Stimulated activated CD4-positive, alpha-beta T cell treated with anti-CD3 and anti-CD28 coated beads, Interleukin-15, amount 100 ng/mL, for 48 hours (primary cell): Measurements from ENCODE around the gene ASB12.
"Not testable (repeated sequence)": the region's sequence is repeated elsewhere in the genome, so short reads cannot be mapped to it uniquely, and the experiment has no call there.

Source experiments
- DNase-seq, 2 donors: peaks; one replicate each; pipeline ENCODE4 v3.0.0-alpha.2; 2020; ENCODE audit warnings: low read depth in 2 of 2

ASB12 gene, protein sequence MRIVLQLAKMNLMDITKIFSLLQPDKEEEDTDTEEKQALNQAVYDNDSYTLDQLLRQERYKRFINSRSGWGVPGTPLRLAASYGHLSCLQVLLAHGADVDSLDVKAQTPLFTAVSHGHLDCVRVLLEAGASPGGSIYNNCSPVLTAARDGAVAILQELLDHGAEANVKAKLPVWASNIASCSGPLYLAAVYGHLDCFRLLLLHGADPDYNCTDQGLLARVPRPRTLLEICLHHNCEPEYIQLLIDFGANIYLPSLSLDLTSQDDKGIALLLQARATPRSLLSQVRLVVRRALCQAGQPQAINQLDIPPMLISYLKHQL

DNA sequence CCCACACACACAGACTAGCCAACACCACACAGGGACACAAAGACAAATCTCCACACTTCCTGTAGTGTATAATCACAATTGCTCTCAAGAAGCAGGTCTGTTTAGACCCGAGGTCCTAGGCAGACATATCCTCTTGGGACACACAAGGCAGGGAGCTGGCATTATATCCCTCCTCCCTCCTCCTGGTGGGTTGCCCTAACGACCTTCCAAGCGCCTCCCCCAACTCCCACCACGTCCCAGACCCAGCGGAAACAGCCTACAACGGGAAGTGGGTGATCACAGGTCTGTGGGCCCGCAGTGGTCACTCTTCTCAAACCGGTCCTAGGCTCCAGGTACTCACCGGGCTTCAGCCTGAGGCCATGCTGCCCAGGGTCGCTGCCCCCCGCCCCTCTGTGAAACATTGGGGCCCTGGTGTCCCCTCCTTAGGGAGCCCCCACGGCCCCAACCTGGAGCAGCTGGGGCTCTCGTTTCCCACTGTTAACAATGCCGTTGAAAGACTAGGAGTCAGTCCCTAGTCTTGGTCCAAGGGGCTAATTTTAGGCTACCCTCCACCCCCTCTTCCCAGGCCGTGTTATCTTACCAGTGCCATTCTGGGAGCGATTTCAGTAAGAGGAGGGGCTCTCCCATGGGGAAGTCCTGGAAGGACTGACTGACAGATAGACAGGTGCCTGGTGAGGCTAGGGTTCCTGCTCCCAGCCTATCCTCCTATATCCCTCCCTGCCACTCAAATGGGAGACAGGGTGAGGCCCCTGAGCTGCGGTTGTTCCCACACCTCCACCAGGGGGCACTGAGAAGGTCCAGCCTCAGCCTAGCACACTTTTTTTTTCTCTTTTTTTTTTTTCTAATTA, at the start of gene ASB12:
Gene ASB12, minus strand, starts transcription at position 485 of the 848 bp plus-strand sequence. CDS start 4,957 bp downstream, outside the sequence.
- DNase-seq: no peak

DNA sequence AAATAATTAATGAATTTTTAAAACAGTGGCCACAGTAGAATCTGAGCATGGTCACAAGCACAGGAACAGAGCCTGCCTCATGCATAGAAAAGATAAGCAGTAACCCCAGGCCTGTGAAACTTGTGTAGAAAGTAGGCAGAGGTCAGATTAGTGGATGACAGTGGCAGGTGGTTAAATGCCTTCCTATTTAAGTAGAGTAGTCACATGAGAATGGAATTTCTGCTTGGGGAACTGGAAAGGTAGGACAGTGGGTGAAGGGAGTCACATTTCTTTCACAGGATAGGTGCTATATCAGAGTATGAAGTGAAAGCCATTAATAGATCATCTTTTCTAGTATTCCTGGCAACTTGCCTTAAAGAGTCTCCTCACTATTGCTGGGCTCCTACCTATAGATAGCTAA, 34.9 kb upstream of the ASB12 start:
- no peak for DNase-seq

DNA sequence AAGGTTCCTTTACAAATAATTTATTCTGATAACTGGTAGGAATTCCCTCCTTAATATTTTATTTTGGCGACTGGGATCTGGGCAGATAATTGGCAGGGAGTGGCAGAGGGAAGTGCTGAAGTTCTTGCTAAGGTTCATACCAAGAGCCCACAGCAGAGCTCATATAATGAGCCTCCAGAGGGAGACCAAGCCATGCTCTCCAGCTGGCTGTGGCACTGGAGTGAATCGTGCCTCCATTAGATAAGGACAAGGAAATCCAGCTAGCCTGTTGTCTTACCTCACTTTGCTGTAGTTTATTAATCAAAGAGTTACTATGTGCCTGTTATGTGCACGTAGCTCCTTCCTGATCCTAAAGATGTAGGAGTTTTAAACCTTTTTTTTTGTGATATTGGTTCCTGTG, 1.3 kb downstream of the ASB12 start:
- no peak for DNase-seq

DNA sequence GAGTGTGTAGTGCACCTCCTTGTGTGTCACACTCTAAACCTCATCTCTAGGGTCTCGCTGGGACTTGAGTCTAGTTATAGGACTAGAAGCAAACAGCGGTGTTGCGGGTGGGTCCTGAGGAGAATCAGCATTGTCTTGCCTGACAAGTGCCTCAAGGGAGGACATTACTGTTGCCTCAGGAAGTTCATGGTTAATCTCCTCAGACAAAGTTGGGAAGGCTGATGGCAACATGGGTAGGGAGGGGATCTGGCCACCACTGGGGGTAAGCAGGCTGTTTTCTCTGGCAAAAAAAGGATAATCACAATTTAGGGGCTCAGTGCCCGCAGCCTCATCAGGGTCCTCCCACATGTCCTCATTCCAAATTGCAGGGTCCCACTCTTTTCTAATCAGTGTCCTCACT, 12.4 kb downstream of the ASB12 start:
- no peak for DNase-seq

DNA sequence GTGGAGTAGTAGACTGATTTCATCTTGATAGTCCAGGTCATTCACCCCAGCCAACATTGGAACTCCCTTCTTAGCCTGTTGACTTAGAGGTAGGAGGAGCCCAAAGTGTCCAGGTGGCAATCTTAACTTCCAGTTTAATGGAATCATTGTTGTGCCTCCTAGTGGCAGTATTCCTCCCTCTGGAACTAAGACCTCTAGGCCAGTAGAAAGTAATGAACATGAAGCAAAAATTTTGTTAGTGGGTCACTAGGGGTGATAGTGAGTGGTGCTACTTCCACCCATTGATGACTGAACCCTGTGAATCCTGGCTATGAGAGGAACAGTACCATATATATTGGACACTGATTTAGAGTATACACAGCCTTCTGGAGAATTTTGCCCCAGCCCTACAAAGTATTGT, 16.4 kb downstream of the ASB12 start:
- not testable (repeated sequence) for DNase-seq

DNA sequence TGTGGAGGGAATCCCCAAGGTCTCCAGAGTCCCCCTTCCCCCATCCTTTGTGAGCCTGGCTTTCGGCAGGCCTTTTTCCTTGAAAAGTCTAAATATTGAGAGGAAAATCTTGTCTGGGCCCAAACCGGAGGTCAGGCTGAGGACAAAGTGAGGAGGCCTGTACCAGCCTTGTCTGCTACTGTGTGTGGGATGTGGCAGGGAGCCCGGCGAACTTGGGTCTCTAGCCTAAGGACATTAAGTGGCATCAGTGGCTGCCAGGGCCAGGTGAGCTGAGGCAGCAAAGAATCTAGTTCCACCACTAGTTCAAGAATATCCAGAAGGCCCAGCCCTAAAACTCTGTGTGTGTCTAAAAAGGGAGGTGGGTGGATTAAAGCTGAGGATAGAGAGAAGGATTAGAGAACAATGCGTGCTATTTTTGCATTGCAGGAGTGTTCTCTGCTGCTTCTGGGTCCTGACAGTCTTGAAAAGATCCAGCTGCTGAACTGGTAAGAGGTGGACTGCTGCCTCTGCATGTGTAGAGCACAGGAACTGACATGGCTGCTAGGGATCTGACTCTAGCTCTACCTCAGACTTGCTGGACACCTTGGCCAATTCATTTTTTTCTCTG, 23.7 kb downstream of the ASB12 start:
- no peak for DNase-seq

DNA sequence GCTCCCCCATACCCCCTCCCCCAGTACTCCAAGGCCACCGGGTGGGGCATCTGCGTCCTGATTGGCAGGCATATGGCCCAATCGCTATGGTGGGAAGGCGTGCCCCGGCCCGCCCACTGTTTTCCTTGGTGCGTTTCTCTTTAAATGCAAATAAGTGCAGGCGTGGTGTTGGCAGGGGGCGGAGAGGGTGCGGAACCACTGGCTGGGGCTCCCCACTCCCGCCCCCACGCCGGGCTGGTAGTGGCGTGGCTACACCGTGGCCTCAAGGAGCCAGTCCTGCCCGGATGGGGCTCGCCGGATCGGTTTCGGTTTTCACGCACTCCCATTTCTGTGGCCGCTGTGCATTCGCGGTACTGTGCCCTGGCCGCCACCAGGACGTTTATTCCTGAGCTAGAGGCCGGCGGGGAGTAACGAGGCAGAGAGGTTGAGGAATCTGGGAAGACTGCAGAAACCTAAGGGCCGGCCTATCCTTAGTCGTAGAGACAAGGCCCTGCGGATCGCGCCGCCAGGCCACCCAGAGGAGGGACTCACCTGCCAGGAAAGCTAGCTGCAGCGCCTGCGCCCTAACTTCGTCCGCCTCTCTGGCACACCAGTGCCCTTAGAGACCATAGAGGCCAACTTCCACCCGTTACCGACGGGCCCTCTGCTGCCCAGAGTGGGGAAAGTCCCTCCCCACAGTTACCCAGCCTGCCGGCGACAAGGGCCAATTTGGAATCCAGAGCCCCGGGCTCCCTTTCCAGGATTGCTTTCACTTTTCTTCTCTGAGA, 24.5 kb downstream of the ASB12 start:
- peak; percentile 70 to 74 for DNase-seq

DNA sequence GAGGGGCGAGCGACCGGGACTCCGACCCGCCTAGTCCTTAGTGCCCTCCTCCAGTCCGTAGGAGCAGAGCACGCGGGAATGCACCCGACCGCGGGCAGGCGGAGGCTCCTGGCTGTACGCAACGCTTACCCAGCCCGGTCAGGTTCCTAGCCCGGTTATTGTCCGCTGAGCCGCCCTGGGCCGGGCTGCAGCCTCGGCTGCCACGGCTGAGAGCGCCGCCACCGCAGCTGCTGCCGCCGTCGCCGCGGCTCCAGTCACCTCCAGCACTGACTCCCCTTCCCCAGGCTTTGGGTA, 25.0 kb downstream of the ASB12 start, which contains the start of gene AMER1:
Gene AMER1, minus strand, starts transcription at position 268 of the 294 bp plus-strand sequence. CDS start 12,422 bp downstream, outside the sequence.
- DNase-seq: no peak

DNA sequence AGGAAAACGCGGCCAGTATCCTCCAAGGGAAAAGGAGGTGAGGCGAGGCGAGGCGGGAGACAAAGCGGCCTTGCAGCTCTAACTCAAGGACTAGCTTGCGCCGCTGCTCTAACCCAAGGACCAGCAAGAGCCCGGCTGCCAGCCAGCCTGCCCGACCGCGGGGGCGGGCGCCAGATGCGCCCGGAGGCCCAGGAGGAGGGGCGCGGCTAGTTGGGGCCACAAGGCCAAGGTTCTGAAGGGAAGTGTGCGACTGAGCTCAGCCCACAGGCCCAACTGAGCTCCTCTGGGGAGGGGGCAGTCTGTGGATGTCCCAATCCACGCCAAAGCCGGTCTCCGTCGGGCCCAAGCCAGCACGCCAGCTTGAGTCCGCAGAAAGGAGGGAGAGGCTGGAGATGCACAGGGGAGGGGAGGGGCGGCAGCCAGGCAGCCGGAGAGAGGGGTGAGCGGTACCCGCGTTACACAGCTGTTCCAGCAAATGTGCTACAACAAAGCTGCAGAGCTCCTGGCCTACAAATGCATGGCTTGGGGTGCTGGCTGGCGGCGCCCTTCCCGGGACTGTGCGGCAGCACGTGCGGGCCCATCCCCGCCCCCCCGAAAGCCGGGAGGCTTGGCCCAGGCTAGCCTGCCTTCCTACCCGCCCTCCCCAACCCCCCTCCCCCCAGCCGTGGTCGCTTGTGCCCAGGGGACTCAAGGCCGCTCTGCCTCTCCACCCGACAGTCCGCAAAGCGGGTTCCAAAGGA, 25.5 kb downstream of the ASB12 start:
- peak in 1 of 2 donors; percentile 1 for DNase-seq

DNA sequence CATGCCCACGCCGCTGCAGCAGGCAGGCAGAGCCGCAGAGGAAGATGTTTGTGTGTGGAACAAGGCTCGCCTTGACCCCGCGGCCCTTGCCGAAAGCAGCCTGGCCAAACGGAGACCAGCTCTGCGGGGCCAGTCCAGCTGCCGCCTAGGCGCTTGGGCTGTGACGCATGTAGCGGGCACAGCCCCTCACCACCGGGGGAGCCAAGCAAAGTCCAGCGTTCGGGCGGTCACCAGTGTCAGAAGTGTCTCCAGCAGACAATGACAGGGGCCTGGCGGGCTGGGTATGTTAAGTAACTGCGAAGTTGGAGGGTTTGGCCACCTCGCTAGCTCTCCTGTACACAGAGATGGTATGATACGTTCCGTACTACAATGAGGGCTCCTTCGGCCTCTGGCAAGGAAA, 26.2 kb downstream of the ASB12 start:
- DNase-seq: no peak

DNA sequence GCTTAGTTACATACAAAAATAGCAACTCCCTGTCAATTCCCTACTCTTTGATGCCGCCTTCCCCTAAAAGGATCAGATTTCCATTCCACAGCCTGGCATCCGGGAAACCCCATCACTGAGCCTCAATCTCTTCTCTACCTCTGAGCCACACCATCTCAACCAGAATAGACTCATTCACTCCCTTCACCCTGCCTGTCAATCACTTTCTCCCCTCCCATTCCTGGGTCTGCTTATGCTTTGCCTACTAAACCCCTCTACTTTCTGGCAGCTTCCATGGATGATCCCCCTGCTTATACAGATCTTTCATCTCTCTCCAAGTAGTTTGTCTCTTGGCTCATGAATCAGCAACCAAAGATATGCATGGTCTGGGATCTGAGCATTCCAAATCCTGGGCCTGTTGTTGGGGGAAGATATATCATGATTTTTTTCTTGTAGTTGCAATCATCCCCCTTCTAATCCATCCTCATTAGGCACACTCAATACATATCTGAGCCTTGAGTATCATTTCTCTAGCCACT, 27.5 kb downstream of the ASB12 start:
- no peak for DNase-seq

DNA sequence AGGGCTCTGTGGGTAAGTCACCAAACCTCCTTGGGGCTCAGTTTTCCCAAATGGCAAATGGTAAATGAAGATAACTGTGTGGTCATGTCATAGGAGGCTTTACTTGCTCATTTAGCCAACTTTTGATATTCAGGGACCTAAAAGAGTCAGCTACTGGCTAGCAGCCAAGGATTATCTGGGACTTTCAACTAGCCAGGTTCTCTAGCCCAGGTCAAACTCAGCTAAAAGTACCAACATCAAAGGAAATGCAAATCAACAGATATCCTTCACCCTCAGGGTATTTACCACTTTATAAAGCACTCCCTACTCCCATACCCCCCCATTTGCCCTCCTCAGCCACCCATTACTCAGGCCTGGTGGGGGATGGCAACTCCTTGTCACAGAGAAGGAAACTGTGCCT, 32.4 kb downstream of the ASB12 start:
- DNase-seq: no peak

DNA sequence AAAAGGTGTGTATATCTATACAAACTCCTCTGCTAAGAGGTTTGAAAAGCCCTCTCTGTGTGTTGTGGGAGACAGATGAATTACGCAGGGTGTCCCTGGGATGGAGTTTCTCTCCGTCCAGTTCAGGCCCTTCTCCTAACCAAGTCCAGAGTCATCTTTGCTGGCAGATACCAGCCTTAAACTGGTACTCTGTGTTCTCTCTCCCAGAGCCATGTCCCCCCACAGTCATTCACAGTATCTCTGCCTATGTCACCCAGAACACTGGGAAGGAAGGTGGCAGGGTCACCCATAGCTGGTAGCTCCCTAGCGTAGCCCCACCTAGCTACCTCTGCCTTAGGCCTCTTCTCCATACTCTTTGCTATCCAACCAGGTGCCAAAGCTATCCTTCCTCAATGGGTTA, 33.8 kb downstream of the ASB12 start:
- no peak for DNase-seq

DNA sequence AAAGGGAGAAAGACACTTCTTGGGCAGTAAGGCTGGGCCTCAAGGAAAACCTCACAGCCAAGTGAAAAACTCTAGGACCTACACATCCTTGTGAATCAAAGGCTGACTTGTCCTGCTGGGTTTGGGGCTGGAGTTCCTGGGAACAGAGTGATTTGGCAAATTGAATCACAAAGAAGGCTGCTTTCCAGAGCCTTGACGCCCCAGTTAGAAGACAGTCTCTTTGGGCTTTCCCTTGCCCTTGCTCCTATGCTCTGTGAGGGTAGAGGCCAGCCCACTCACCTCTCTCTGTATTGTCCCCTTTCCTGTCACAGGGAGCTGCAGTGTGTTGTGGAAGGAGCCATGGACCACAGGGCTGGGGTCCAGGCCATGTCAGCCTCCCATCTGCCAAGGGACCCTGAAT, 34.5 kb downstream of the ASB12 start:
- DNase-seq: no peak

DNA sequence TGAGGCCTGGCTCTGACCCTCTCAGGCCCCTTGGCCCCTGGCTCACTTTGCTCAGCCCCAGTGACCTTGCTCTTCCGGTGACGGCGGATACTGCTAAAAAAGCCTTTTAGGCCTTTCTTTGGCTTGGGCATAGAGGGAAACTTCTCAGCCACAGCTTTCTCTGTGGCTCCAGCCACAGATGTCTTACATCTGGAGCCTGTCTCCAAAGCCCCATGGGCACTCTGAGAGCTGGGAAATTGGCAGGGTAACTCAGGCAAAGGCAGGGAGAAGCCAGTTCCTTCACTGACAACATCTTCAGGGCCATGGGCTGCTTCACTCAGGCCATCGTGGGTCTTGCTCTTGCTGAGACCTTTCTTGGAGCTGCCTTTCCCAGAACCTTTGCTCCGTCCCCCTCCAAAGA, 37.7 kb downstream of the ASB12 start:
- DNase-seq: no peak

DNA sequence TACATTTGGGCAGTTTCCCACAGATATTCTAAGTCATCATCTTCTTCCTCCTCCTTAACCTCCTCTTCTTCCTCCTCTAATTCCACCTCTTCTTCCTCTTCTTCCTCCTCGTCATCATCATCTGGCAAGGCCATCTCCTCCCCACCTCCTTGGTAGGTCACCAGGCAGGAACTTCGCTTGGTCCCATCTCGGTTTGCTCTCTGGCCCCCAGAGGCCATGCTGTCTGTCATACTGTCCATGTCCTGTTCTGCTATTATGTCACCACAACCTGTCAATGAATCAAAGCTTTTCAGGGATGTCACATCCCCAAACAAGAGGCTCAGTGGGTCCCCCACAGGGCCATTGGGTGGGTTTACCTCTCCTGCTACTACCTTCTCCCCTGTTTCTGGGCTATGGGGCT, 38.4 kb downstream of the ASB12 start:
- no peak for DNase-seq

DNA sequence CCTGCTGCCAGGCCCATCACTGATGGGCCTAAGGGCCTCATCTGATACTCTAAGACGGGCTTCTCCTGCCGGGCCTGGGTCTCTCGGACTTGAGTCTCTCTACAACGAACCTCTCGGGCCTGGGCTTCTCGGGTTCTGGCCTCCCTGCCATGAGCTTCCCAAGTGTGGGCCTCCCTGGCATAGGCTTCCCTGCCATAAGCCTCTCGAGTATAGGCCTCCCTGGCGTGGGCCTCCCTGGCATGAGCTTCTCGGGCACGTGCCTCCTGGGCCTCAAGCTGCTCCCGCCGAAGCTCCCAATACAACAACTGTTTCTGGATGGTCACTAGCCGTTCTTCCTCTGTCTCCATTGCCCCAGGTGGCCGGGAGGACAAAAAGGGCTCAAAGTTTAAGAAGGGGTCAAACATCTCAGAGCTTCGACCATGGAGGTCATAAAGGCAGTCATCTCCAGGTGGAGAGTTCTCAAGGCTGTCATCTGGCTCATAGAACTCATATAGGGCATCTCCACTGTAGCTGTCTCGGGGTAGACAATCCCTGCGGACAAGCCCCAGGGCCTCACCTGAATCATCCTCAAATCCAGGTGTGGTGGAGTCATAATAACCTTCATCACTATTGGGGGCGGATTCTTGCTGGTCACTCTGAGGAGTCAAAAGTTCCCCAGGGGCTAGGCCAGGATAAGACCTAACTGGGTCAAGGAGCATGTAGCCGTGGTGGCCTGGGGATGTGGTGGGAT, 39.0 kb downstream of the ASB12 start:
- DNase-seq: no peak

DNA sequence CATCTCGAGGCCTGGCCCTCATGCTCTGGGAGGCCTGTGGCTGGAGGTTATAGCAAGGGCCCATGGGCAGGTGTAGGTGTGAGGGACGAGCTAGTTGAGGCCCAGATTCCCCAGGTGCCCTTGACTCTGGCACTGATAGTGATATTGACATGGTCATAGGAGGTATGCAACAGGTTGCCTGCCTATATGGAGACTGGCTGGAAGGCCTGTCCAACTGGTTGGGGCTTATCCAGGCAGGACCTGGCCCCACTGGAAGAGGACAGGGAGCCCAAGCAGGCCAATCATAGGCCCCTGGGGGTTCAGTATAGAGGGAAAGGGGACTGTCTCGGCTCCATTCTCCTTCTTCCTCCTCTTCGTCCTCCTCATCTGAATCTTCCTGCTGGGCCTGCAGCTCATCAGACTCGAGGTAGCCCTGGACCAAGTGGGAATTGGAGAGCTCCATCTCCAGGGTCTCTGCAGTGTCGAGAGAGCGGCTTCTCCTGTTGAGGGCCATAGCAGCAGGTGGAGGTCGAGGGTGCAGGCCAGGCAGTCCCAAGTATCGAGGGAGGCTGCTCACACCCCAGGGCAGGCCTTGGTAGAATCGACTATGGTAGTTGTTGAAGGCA, 40.2 kb downstream of the ASB12 start:
- no peak for DNase-seq

DNA sequence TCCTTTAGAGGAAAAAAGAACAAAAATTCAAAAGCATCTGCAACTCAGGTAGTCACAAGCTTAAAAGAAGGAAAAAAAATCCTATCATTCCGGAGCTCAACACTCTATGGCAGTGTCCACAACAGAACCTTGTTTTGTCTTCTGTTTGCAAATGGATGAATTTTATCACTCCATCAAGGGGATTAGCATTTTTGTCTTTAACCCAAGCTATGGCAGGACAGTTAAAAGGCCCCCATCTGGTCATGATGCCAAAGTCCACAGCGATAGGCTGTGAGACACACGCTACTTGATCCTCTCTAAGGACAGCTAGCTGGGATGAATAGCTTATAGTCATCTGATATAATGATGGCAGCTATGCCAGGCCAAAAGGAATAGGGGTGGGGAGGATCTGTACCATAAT, 41.5 kb downstream of the ASB12 start:
- no peak for DNase-seq

DNA sequence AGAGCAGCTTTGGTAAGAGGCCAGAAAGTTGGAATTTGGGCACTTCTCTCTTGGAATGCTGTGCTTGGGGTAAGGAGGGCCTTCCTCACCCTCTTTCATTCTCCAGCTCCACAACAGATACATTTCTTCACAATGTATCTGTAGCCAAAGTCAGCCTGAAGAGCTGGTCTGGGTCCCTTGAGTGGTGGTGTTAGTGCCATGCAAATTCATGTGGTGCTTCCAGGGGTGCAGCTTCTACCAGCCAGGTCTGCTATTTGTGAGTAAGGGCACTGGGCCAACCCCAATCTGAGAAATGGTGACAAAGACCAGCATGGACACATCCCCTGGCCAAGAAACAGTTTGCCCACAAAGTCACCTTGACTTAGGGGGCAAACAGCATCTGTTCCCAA, 42.7 kb downstream of the ASB12 start:
- DNase-seq: no peak
